ENCODE measurements around the gene CDK8. TPM values are rescaled to one million over a fixed set of nuclear protein-coding genes. Genes with fewer than 3 reads are reported as not detected.
A peak's percentile ranks its signal among the peaks of the same experiment; 100 is the strongest.

The CDK8 gene
- total and polyA plus RNA-seq, 8 donors, result 9.4 to 48.4 (median 13.1) TPM

DNA sequence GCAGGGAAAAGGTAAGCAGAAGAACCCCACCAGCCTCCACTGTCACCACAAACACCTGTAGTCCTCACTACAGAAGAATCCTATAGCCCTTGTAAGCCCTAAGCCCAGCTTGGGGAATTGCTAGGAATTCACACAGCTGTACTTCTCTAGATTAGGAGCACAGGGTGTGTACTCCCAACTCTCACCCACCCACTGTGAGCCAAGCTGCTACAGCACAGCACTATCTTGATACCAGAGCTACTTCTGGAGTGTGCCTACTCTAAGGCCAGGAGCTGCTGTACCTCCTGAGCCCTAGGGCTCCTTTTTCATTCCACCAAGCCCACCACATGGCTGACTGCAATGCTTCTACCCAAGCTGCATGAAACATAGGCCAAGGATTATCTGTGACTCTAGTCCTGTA lies 181.2 kb downstream of the CDK8 start:
- no peak overlapping the region for H3K4me3 ChIP-seq
- no peak overlapping the region for H3K27ac ChIP-seq
- H3K9me3 ChIP-seq, result peaks cover 0 to 45% (median 32%) of the 10 kb centered on the region in 4 donors
- H3K27me3 ChIP-seq, result no peaks in the 10 kb centered on the region
- H3K36me3 ChIP-seq, result no peaks in the 10 kb centered on the region
- no peaks in the 10 kb centered on the region for H3K4me1 ChIP-seq
- intact Hi-C loops (cut with DNase I; ENCODE audit: low total_unique reads), result no loop called here
- DNase-seq, result no peak
- TF ChIP-seq POLR2A (IDR thresholded peaks at IDR 0.05), result no peak

DNA sequence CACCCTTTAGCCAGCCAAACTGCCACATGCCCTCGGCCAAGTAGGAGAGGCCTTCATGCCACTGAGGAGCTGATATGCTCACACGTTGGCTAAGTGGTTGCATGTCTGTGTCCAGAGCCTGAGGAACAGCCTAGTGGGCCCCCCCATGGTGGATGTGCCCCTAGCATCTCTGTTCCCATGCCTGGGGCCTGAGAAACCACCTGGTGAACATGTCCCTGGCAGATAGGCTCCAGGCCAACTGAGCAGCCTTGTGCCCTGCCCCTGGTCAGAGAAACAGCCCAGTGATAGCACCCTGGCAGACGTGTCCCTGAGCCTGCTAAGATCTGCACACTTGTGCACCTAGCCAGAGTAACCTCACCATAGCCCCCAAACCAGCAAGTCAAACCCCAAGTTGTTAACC lies 181.7 kb downstream of the CDK8 start:
- H3K4me3 ChIP-seq, result no peak overlapping the region
- no peaks in the 10 kb centered on the region for H3K27me3 ChIP-seq
- intact Hi-C loops (cut with DNase I; ENCODE audit: low total_unique reads), result no loop called here
- no peak for DNase-seq
- no peaks in the 10 kb centered on the region for H3K4me1 ChIP-seq
- peaks cover 0 to 45% (median 32%) of the 10 kb centered on the region in 4 donors for H3K9me3 ChIP-seq
- WGBS, 5 donors, result 76 to 83% (median 82%) methylated on average over 2 to 3 of the region's 3 CpGs
- TF ChIP-seq POLR2A (IDR thresholded peaks at IDR 0.05) (no peak), EP300 (IDR thresholded peaks at IDR 0.05) (no peak), POLR2AphosphoS5 (IDR thresholded peaks at IDR 0.05) (no peak)
- TF ChIP-seq, protein P1, sequence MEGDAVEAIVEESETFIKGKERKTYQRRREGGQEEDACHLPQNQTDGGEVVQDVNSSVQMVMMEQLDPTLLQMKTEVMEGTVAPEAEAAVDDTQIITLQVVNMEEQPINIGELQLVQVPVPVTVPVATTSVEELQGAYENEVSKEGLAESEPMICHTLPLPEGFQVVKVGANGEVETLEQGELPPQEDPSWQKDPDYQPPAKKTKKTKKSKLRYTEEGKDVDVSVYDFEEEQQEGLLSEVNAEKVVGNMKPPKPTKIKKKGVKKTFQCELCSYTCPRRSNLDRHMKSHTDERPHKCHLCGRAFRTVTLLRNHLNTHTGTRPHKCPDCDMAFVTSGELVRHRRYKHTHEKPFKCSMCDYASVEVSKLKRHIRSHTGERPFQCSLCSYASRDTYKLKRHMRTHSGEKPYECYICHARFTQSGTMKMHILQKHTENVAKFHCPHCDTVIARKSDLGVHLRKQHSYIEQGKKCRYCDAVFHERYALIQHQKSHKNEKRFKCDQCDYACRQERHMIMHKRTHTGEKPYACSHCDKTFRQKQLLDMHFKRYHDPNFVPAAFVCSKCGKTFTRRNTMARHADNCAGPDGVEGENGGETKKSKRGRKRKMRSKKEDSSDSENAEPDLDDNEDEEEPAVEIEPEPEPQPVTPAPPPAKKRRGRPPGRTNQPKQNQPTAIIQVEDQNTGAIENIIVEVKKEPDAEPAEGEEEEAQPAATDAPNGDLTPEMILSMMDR (IDR thresholded peaks at IDR 0.05), result no peak
- H3K36me3 ChIP-seq, result no peaks in the 10 kb centered on the region
- H3K27ac ChIP-seq, result no peak overlapping the region

DNA sequence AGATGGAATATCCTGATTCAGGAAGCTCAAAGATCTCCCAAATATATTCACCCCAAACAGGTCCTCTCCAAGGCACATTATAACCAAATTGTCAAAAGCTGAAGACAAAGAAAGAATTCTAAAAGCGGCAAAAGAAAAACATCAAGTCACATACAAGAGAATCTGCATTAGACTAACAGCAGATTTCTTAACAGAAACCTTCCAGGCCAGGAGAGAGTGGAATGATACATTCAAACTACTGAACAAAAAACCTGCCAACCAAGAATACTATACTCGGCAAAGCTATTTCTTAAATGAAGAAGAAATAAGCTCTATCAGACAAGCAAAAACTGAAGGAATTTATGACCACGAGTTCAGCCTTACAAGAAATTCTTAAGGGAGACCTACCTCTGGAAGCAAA lies 183.0 kb downstream of the CDK8 start:
- TF ChIP-seq EP300 (IDR thresholded peaks at IDR 0.05), result no peak
- peaks cover 0 to 45% (median 32%) of the 10 kb centered on the region in 4 donors for H3K9me3 ChIP-seq
- no peak for DNase-seq
- intact Hi-C loops (cut with DNase I; ENCODE audit: low total_unique reads), result no loop called here
- no peak overlapping the region for H3K27ac ChIP-seq
- WGBS, 5 donors, result 90 to 92% (median 90%) methylated on average over 3 of the region's 3 CpGs
- H3K36me3 ChIP-seq, result no peaks in the 10 kb centered on the region
- H3K27me3 ChIP-seq, result no peaks in the 10 kb centered on the region
- no peak overlapping the region for H3K4me3 ChIP-seq
- H3K4me1 ChIP-seq, result no peaks in the 10 kb centered on the region

DNA sequence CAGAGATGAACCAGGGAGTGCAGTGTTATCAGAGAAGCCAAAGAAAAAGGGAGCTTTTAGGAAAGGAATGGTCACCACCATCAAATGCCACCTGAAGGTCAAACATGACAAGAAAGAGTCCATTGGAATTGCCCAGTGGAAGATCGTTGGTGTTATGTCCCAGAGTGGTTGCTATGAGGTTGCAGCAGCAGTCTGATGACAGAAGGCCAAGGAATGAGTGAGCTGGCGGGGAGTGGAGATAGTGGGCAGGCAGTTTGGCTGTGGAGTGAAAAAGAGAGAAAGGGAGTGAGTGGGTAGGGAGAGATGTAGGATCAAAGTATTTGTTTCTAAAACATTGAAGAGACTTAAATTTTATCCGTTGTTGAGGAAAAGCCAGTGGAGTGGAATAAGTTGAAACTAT lies 186.2 kb downstream of the CDK8 start:
- H3K27ac ChIP-seq, result no peak overlapping the region
- H3K4me1 ChIP-seq, result peaks cover 0 to 5% (median 0%) of the 10 kb centered on the region in 4 donors
- 59 to 86% (median 71%) methylated on average over 3 of the region's 3 CpGs for WGBS, 5 donors
- H3K27me3 ChIP-seq, result no peaks in the 10 kb centered on the region
- no peak for DNase-seq
- intact Hi-C loops (cut with DNase I; ENCODE audit: low total_unique reads), result no loop called here
- no peak for TF ChIP-seq POLR2AphosphoS5 (IDR thresholded peaks at IDR 0.05)
- no peak for TF ChIP-seq POLR2A (IDR thresholded peaks at IDR 0.05)
- no peak for TF ChIP-seq EP300 (IDR thresholded peaks at IDR 0.05)
- TF ChIP-seq, protein P1 (IDR thresholded peaks at IDR 0.05), result no peak
- no peaks in the 10 kb centered on the region for H3K36me3 ChIP-seq
- peaks cover 0 to 39% (median 30%) of the 10 kb centered on the region in 4 donors for H3K9me3 ChIP-seq
- H3K4me3 ChIP-seq, result no peak overlapping the region

DNA sequence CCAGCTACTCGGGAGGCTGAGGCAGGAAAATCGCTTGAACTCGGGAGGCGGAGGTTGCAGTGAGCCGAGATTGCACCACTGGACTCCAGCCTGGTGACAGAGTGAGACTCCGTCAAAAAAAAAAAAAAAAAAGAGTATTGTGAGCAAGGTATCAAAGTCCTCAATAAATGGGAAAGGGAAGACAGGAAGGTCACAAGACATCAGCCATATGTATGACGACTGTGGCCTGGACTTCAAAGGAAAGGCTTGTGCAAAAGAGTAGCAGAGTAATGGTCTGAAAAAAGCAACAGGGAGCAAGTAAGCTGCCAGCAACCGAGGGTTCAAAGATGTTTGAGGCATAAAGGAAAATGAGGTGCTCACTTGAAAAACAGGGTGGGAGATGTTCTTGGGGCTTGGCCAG lies 187.5 kb downstream of the CDK8 start:
- WGBS, 5 donors, result 86 to 90% (median 89%) methylated on average over 8 of the region's 8 CpGs
- Histone ChIP-seq H3K4me1 (peaks cover 0 to 5% (median 0%) of the 10 kb centered on the region in 4 donors), H3K4me3 (no peak overlapping the region), H3K27me3 (no peaks in the 10 kb centered on the region), H3K9me3 (peaks cover 0 to 25% (median 18%) of the 10 kb centered on the region in 4 donors), H3K36me3 (no peaks in the 10 kb centered on the region), H3K27ac (peak overlapping the region in 1 of 5 donors; percentile 76)
- no peak for DNase-seq
- intact Hi-C loops (cut with DNase I; ENCODE audit: low total_unique reads), result no loop called here
- TF ChIP-seq EP300 (IDR thresholded peaks at IDR 0.05) (no peak), POLR2AphosphoS5 (IDR thresholded peaks at IDR 0.05) (no peak), POLR2A (IDR thresholded peaks at IDR 0.05) (no peak)
- TF ChIP-seq, protein P1 (IDR thresholded peaks at IDR 0.05), result no peak
